DOHH2 (cell line): ENCODE measurements around the gene LCAT.

Experiments
- CTCF ChIP-seq: fragments of 200-600 bp; sonication (generic); IDR thresholded peaks from one replicate; pipeline ENCODE4 v1.5.1; 2014; ENCODE audit warnings: antibody characterized with exemption, mild to moderate bottlenecking, low read depth, low read length; ENCODE audit not compliant: poor library complexity, severe bottlenecking
- EZH2phosphoT487 ChIP-seq: fragments of 200-600 bp; sonication (generic); IDR thresholded peaks from 2 replicates; pipeline ENCODE4 v1.6.1; 2017; ENCODE audit warnings: borderline replicate concordance, mild to moderate bottlenecking, antibody characterized with exemption, low read length, moderate library complexity, mixed read lengths

- no peak for TF ChIP-seq CTCF
- TF ChIP-seq EZH2phosphoT487 = no peak
Measured at GRCh38 chr16:67910158-67910557, 33.8 kb downstream of the LCAT start.
